ENCODE measurements around the gene NOTCH2NLA. TPM values are rescaled to one million over a fixed set of nuclear protein-coding genes. Genes with fewer than 3 reads are reported as not detected.
"Not testable (repeated sequence)": the region's sequence is repeated elsewhere in the genome, so short reads cannot be mapped to it uniquely, and the experiment has no call there.

Gene NOTCH2NLA
- total RNA-seq, 6 donors from 2014 or later = 35.2 to 83.6 (median 70.6) TPM

- H3K36me3 ChIP-seq; H3K9me3 ChIP-seq; H3K27ac ChIP-seq; DNase-seq; H3K4me3 ChIP-seq; ATAC-seq (ENCODE audit: low FRiP score in 2 of 2); H3K4me1 ChIP-seq; H3K27me3 ChIP-seq: not testable (repeated sequence)
- WGBS, 2 donors = 0% methylated on average over 5 of the region's 7 CpGs; no CpG with 5 or more reads in 1 of the 2 donors
- peak in 1 of 6 experiments; percentile 17 for TF ChIP-seq CTCF (IDR thresholded peaks at IDR 0.05)
These were observed 84.4 kb downstream of the NOTCH2NLA start, which contains the start of gene NBPF10 for GRCh38 chr1:146144465-146144864. NBPF10 (minus strand) TSS chr1:146144804; CDS start chr1:146144769, 35 bp downstream.

Other genes starting within 250 kb of the NOTCH2NLA start
- 1,000 to 10,000 TPM in 3 of 6 donors, 100 to 1,000 TPM in 3; 703 to 1,481 (median 910) TPM for gene TXNIP, start 232.4 kb downstream of the NOTCH2NLA start, total RNA-seq
- not detected for gene HJV, start 207.3 kb downstream of the NOTCH2NLA start, total RNA-seq
- 10 to 100 TPM in 1 of 6 donors, 1 to 10 TPM in 4, under 1 TPM in 1; 0.67 to 10.5 (median 2.9) TPM for gene NBPF10, start 84.2 kb downstream of the NOTCH2NLA start, total RNA-seq

Data from upper lobe of left lung (tissue), 6 donors.